Measurements from ENCODE around the gene MRPS15. TPM values are rescaled to one million over a fixed set of nuclear protein-coding genes. Genes with fewer than 3 reads are reported as not detected.

Gene MRPS15
- total RNA-seq, 1 donor from 2014 or later, result 65.4 TPM

DNA sequence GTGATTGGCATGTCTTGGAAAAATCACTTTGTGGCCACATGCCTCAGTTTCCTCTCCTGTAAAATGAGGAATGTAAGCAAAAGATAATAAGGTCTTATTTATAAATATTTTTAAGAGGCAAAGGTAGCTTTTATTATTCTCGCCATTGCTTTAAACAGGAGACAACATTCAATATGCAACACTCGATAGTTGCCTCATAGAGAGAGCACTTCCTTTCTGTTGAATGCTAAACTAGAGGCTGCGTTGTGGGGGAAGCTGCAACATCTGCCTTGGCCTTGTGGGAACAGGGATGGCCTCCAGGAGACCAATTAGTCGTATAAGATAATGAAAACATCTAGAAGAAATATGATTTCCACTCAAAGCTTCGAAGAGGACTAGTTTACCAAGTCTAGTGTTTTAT lies 17.4 kb downstream of the MRPS15 start:
- H3K36me3 Mint-ChIP-seq (ENCODE audit: unreplicated experiment), result no peaks in the 10 kb centered on the region
- DNase-seq, result no peak
- H3K27me3 Mint-ChIP-seq (ENCODE audit: unreplicated experiment), result peaks cover 6% of the 10 kb centered on the region
- TF ChIP-seq CTCF (IDR thresholded peaks at IDR 0.05; ENCODE audit: partially characterized antibody, unreplicated experiment), result no peak
- peaks cover 28% of the 10 kb centered on the region for H3K4me1 Mint-ChIP-seq (ENCODE audit: low read depth, unreplicated experiment)
- peak overlapping the region; percentile 50 for H3K27ac Mint-ChIP-seq (ENCODE audit: unreplicated experiment)
- H3K9me3 Mint-ChIP-seq (ENCODE audit: unreplicated experiment), result peaks cover 5% of the 10 kb centered on the region
- no peak overlapping the region for H3K4me3 Mint-ChIP-seq (ENCODE audit: unreplicated experiment)

DNA sequence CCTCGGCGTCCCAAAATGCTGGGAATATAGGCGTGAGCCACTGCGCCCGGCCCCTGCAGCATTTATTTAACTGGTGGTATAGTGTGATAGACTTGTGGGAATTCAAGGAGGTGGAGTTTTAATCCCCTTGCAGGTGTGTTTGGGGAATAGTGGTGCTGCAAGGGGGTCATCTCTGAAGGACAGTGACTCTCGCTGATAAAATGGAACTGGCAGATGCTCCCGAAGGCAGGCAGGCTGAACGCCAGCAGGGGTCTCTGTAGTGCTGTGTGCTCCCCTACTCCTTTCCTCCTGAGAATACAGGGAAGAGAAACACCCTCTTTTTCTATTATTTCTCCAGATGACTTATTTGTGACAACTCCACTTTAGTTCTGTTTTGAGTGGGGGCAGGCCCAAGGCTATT lies 17.9 kb downstream of the MRPS15 start:
- no peak for TF ChIP-seq CTCF (IDR thresholded peaks at IDR 0.05; ENCODE audit: partially characterized antibody, unreplicated experiment)
- no peaks in the 10 kb centered on the region for H3K36me3 Mint-ChIP-seq (ENCODE audit: unreplicated experiment)
- DNase-seq, result peak; percentile 62
- peak overlapping the region; percentile 46 for H3K27ac Mint-ChIP-seq (ENCODE audit: unreplicated experiment)
- peaks cover 2% of the 10 kb centered on the region for H3K27me3 Mint-ChIP-seq (ENCODE audit: unreplicated experiment)
- peaks cover 4% of the 10 kb centered on the region for H3K9me3 Mint-ChIP-seq (ENCODE audit: unreplicated experiment)
- H3K4me3 Mint-ChIP-seq (ENCODE audit: unreplicated experiment), result no peak overlapping the region
- peaks cover 24% of the 10 kb centered on the region for H3K4me1 Mint-ChIP-seq (ENCODE audit: low read depth, unreplicated experiment)

DNA sequence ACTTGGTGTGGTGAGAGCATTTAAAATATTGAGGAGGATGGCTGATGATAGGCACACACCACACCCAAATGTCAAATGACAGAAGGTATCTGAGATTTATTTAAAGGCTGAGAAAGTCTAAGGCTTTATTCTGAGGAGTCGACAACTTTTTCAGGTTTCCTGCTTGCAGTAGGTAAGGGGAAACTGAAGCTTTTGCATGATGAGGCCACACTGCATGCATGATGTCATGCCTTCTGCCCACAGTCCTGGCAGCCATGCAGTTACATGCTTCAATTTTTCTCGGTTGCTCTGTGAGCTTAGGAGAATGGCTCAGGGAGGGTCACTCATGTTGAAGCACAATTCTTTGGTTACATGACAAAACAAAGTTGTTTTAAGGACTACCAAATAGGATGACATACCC lies 20.9 kb downstream of the MRPS15 start:
- Mint-ChIP-seq H3K4me3 (ENCODE audit: unreplicated experiment) (no peak overlapping the region), H3K27ac (ENCODE audit: unreplicated experiment) (no peak overlapping the region), H3K9me3 (ENCODE audit: unreplicated experiment) (peaks cover 1% of the 10 kb centered on the region), H3K4me1 (ENCODE audit: low read depth, unreplicated experiment) (peaks cover 24% of the 10 kb centered on the region), H3K27me3 (ENCODE audit: unreplicated experiment) (no peaks in the 10 kb centered on the region), H3K36me3 (ENCODE audit: unreplicated experiment) (no peaks in the 10 kb centered on the region)
- no peak for TF ChIP-seq CTCF (IDR thresholded peaks at IDR 0.05; ENCODE audit: partially characterized antibody, unreplicated experiment)
- no peak for DNase-seq

GRCh38 chr1:36442337-36442736 lies 21.8 kb downstream of the MRPS15 start:
- no peaks in the 10 kb centered on the region for H3K27me3 Mint-ChIP-seq (ENCODE audit: unreplicated experiment)
- H3K36me3 Mint-ChIP-seq (ENCODE audit: unreplicated experiment), result no peaks in the 10 kb centered on the region
- DNase-seq, result no peak
- H3K4me1 Mint-ChIP-seq (ENCODE audit: low read depth, unreplicated experiment), result peaks cover 21% of the 10 kb centered on the region
- no peak overlapping the region for H3K4me3 Mint-ChIP-seq (ENCODE audit: unreplicated experiment)
- TF ChIP-seq CTCF (IDR thresholded peaks at IDR 0.05; ENCODE audit: partially characterized antibody, unreplicated experiment), result no peak
- no peak overlapping the region for H3K27ac Mint-ChIP-seq (ENCODE audit: unreplicated experiment)
- peaks cover 1% of the 10 kb centered on the region for H3K9me3 Mint-ChIP-seq (ENCODE audit: unreplicated experiment)

DNA sequence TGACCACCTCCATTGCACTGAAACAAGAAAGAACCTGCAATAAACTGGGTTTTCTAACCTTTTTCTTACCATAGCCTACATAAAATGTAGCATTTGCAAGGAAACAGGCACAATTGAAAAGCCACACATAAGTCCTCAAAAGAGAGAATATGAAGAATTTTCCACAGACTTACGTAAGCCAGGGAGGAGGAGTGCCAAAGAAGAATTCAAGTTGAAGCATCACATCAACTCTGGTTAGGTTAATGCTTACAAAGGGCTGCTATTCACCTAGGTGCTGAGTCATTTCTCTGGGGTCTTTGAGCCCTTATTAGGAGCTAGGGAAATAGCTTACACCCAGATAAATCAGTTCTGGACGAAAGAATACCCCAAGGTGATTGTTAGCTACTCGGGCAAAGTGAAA lies 23.5 kb downstream of the MRPS15 start:
- no peak overlapping the region for H3K27ac Mint-ChIP-seq (ENCODE audit: unreplicated experiment)
- no peak for TF ChIP-seq CTCF (IDR thresholded peaks at IDR 0.05; ENCODE audit: partially characterized antibody, unreplicated experiment)

More for the DNA sequence above, 23.5 kb downstream of the MRPS15 start:
- no peaks in the 10 kb centered on the region for H3K27me3 Mint-ChIP-seq (ENCODE audit: unreplicated experiment)
- no peaks in the 10 kb centered on the region for H3K36me3 Mint-ChIP-seq (ENCODE audit: unreplicated experiment)
- no peak for DNase-seq
- peaks cover 1% of the 10 kb centered on the region for H3K9me3 Mint-ChIP-seq (ENCODE audit: unreplicated experiment)
- H3K4me3 Mint-ChIP-seq (ENCODE audit: unreplicated experiment), result no peak overlapping the region
- peaks cover 12% of the 10 kb centered on the region for H3K4me1 Mint-ChIP-seq (ENCODE audit: low read depth, unreplicated experiment)

Measured in glutamatergic neuron (in vitro differentiated cells).